Neural progenitor cell (in vitro differentiated cells): ENCODE data around the gene PTRH2.

Experiments
- EZH2phosphoT487 ChIP-seq: fragments of 200-600 bp; sonication (generic); IDR thresholded peaks from 2 replicates; pipeline ENCODE4 v1.6.1; 2017; ENCODE audit warnings: antibody characterized with exemption
- TF ChIP-seq, protein P1 (sequence below): fragments of 200-600 bp; sonication (generic); IDR thresholded peaks from 2 replicates; pipeline ENCODE4 v1.5.1; 2017; ENCODE audit warnings: antibody characterized with exemption, mild to moderate bottlenecking

GRCh38 chr17:59688496-59688895, 18.7 kb downstream of the PTRH2 start:
- TF ChIP-seq, protein P1, sequence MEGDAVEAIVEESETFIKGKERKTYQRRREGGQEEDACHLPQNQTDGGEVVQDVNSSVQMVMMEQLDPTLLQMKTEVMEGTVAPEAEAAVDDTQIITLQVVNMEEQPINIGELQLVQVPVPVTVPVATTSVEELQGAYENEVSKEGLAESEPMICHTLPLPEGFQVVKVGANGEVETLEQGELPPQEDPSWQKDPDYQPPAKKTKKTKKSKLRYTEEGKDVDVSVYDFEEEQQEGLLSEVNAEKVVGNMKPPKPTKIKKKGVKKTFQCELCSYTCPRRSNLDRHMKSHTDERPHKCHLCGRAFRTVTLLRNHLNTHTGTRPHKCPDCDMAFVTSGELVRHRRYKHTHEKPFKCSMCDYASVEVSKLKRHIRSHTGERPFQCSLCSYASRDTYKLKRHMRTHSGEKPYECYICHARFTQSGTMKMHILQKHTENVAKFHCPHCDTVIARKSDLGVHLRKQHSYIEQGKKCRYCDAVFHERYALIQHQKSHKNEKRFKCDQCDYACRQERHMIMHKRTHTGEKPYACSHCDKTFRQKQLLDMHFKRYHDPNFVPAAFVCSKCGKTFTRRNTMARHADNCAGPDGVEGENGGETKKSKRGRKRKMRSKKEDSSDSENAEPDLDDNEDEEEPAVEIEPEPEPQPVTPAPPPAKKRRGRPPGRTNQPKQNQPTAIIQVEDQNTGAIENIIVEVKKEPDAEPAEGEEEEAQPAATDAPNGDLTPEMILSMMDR: no peak
- no peak for TF ChIP-seq EZH2phosphoT487
